ENCODE measurements around the gene KDM4D.

Gene KDM4D

GRCh38 chr11:94975599-94975998, 2.1 kb downstream of the KDM4D start:
- DNase-seq (ENCODE audit: low spot score): no peak

GRCh38 chr11:94987378-94987777, 13.9 kb downstream of the KDM4D start:
- TF ChIP-seq CTCF (IDR thresholded peaks at IDR 0.05; ENCODE audit: extremely low read depth, missing control alignments): no peak

More at GRCh38 chr11:94975599-94975998, 2.1 kb downstream of the KDM4D start:
- no peak for TF ChIP-seq CTCF (IDR thresholded peaks at IDR 0.05; ENCODE audit: extremely low read depth, missing control alignments)

GRCh38 chr11:94988748-94989147, 15.2 kb downstream of the KDM4D start:
- TF ChIP-seq CTCF (IDR thresholded peaks at IDR 0.05; ENCODE audit: extremely low read depth, missing control alignments): no peak
- DNase-seq (ENCODE audit: low spot score): no peak

More at GRCh38 chr11:94987378-94987777, 13.9 kb downstream of the KDM4D start:
- DNase-seq (ENCODE audit: low spot score): no peak

GRCh38 chr11:94993400-94993943, 20.0 kb downstream of the KDM4D start:
- DNase-seq (ENCODE audit: low spot score): no peak
- no peak for TF ChIP-seq CTCF (IDR thresholded peaks at IDR 0.05; ENCODE audit: extremely low read depth, missing control alignments)

GRCh38 chr11:94997437-94997836, 23.9 kb downstream of the KDM4D start:
- no peak for TF ChIP-seq CTCF (IDR thresholded peaks at IDR 0.05; ENCODE audit: extremely low read depth, missing control alignments)
- no peak for DNase-seq (ENCODE audit: low spot score)

- TF ChIP-seq CTCF (IDR thresholded peaks at IDR 0.05; ENCODE audit: extremely low read depth, missing control alignments): no peak
- no peak for DNase-seq (ENCODE audit: low spot score)
Measured at GRCh38 chr11:94998285-94998684, 24.8 kb downstream of the KDM4D start.

- no peak for DNase-seq (ENCODE audit: low spot score)
- no peak for TF ChIP-seq CTCF (IDR thresholded peaks at IDR 0.05; ENCODE audit: extremely low read depth, missing control alignments)
Measured at GRCh38 chr11:95003716-95004115, 30.2 kb downstream of the KDM4D start.
